ENCODE results near the gene MMP15.

MMP15 gene

DNA sequence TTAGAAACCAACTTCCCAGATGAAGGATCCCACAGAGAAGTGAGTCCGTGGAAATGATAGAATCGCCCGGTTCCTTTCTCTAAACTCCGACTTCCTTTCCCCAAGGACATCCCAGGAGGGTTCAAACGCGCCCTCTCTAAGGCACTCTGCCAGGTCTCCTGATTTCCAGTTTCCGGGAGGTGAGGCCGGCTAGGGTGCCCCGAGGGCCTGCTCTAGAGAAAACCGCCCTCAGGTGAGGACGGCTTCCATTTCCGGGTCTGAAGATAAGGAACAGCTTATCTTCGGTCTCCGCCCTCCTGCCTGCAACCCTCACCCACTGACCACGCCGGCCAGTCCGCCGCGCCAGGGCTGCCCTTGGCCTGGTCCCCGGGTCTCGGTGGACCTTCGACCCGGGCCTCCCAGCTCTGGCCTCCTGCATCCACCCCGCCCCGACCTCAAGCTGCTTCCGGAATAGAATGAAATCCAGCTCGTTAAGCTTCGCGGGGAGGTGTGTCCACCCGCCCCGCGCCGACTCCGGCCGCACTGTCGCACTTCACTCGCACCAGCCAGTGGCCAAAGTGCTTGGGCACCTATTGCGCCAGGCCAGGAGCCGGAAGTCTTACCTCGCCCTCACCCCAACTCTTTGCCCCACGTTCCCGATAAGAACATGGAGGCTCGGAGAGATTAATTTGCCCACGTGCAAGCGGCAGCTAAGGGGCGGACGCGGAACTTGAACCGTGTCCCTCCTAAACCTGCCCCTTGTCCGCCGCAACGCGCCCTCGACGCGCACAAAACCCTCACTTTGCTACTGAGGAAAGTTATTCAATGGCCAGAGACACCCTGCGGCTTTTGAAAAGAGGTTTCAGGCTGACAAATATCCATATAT lies 836 bp upstream of the MMP15 start:
- peaks cover under 1% of the 10 kb centered on the region; the same call in 1 of the 2 replicates for H3K36me3 ChIP-seq
- peak overlapping the region; percentile 48; the same call in 1 of the 2 replicates for H3K9ac ChIP-seq
- H4K20me1 ChIP-seq: peaks cover 86% of the 10 kb centered on the region
- peak overlapping the region; percentile 100 for H3K4me2 ChIP-seq
- peaks cover 66% of the 10 kb centered on the region for H3K27me3 ChIP-seq
- H3K4me1 ChIP-seq: peaks cover 47% of the 10 kb centered on the region
- H3K27ac ChIP-seq: no peak overlapping the region
- TF ChIP-seq Cebpa-rat (IDR thresholded peaks at IDR 0.05): no peak
- H3K4me3 ChIP-seq: peak overlapping the region; percentile 73
- H3K9me3 ChIP-seq: no peaks in the 10 kb centered on the region

DNA sequence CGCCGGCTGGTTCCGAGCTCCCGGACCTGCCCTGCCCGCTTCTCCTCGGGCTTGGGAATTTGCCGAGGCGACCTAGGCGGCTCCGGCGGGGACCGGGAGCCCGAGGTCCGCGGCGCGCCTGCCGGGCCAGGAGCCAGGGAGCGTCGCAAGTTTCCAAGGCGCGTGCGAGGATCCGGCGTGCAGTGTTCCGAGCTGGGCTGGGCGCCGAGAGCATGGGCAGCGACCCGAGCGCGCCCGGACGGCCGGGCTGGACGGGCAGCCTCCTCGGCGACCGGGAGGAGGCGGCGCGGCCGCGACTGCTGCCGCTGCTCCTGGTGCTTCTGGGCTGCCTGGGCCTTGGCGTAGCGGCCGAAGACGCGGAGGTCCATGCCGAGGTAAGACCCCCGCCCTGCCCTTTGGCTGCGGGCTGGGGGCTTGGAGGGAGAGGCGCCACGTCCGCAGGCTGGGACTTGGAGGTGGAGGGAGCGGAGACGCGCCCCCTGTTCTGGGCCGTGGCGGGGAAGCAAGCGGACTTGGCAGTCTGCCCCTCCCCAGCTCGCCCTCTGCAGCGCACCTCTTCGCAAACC lies 668 bp downstream of the MMP15 start:
- Histone ChIP-seq H3K27me3 (peaks cover 66% of the 10 kb centered on the region), H4K20me1 (peaks cover 76% of the 10 kb centered on the region), H3K9ac (peak overlapping the region; percentile 64), H3K9me3 (no peaks in the 10 kb centered on the region), H3K4me3 (peak overlapping the region; percentile 73), H3K27ac (no peak overlapping the region), H3K4me1 (peaks cover 40% of the 10 kb centered on the region), H3K36me3 (no peaks in the 10 kb centered on the region), H3K4me2 (peak overlapping the region; percentile 100)
- no peak for TF ChIP-seq Cebpa-rat (IDR thresholded peaks at IDR 0.05)

DNA sequence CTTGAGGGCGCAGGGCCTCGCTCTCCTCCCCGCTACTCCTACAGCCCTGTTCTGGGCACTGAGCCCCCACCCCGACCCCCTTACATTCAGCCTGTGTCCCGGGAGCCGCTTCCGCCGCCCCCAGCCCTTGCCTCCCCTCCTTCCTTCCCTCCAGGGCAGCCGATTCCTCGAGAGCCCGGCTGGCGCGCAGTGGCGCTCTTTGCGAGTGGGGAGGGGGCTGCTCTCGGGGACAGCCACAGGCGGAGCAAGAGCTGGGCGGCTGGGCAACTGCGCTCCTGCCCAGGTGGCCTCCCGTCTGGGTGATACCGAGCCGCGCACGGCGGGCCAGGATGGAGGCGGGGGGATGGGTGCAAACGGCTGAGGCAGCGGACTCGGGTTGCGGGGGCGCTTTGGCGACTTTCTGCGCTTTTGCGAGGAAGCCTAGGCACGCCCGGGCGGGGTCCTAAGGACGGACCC lies 1.2 kb downstream of the MMP15 start:
- no peak for TF ChIP-seq Cebpa-rat (IDR thresholded peaks at IDR 0.05)
- H4K20me1 ChIP-seq: peaks cover 71% of the 10 kb centered on the region
- peaks cover 66% of the 10 kb centered on the region for H3K27me3 ChIP-seq
- no peaks in the 10 kb centered on the region for H3K36me3 ChIP-seq
- H3K4me3 ChIP-seq: peak overlapping the region; percentile 73
- peak overlapping the region; percentile 100 for H3K4me2 ChIP-seq
- H3K9me3 ChIP-seq: no peaks in the 10 kb centered on the region
- no peak overlapping the region for H3K9ac ChIP-seq
- H3K4me1 ChIP-seq: peaks cover 40% of the 10 kb centered on the region
- H3K27ac ChIP-seq: no peak overlapping the region

DNA sequence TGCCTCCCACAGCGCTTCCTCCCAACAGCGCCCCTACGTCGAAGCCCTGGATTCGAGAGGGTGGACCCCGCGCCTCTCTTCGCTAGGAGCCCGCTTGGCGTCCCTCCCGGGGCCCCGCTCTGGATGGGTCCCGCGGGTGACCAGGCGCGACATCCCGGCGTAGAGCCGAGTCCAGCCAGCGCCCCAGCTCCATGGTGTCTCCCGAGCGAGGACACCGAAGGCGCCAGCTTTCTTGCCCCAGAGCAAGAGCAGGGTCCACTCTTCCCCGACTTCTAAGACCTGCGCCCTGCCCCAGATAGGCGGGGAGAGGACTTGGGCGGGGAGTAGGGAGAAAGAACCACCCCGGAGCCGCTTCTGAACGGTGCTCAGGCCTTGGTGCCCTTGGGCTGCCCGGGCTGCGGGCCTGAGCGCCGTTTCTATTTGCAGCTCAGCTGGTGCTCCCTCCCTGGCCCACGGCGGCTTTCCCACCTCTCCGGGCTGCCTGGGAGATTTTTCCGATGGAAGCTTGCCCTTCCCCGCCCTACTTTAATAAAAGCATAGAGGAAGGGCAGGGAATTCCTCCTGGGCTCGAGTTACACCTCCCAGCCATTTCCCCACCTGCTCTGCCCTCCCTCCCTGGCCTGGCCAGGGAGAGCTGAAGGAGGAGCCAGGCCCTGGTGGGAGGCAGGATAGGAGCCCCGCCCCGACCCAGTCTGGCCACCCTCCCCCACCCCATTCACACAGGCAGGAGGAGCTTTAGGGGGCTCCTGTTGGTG lies 1.8 kb downstream of the MMP15 start:
- Histone ChIP-seq H4K20me1 (peaks cover 65% of the 10 kb centered on the region), H3K9me3 (no peaks in the 10 kb centered on the region), H3K4me2 (peak overlapping the region; percentile 100), H3K27me3 (peaks cover 65% of the 10 kb centered on the region), H3K4me3 (peak overlapping the region; percentile 73), H3K27ac (no peak overlapping the region), H3K36me3 (no peaks in the 10 kb centered on the region), H3K9ac (no peak overlapping the region), H3K4me1 (peaks cover 36% of the 10 kb centered on the region)
- no peak for TF ChIP-seq Cebpa-rat (IDR thresholded peaks at IDR 0.05)

DNA sequence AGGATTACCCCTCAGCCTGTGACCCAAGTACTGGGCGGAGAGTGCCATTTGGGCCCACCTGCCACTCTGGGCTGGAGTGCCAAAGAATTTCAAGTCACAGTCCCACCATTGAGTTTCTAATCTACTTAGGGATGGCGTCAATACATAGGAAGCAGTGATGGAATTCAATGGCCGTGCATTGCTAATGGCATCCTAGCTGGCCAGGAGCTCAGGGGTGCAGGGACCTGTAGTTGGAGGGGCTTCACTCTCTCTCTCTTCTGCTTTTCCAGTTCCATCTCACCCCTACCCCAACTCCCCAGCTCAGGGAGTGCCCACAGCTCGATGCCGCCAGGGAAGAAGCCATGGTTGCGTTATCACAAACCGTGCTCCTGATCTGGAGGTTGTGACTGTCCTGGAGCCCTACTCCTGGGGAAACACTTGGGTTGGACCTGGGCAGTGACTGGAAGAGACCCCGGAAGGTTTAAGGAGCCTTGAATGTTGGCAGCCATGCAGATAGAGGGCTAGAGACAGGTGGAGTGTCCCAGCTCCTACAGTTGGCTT lies 2.4 kb downstream of the MMP15 start:
- Histone ChIP-seq H3K4me2 (0 out of 2 replicates have a peak overlapping the region, but pooled peaks have one; percentile 12), H3K9ac (no peak overlapping the region), H3K4me1 (peaks cover 29% of the 10 kb centered on the region), H3K9me3 (no peaks in the 10 kb centered on the region), H4K20me1 (peaks cover 58% of the 10 kb centered on the region), H3K27me3 (peaks cover 59% of the 10 kb centered on the region), H3K27ac (no peak overlapping the region), H3K4me3 (no peak overlapping the region), H3K36me3 (no peaks in the 10 kb centered on the region)
- TF ChIP-seq Cebpa-rat (IDR thresholded peaks at IDR 0.05): no peak

DNA sequence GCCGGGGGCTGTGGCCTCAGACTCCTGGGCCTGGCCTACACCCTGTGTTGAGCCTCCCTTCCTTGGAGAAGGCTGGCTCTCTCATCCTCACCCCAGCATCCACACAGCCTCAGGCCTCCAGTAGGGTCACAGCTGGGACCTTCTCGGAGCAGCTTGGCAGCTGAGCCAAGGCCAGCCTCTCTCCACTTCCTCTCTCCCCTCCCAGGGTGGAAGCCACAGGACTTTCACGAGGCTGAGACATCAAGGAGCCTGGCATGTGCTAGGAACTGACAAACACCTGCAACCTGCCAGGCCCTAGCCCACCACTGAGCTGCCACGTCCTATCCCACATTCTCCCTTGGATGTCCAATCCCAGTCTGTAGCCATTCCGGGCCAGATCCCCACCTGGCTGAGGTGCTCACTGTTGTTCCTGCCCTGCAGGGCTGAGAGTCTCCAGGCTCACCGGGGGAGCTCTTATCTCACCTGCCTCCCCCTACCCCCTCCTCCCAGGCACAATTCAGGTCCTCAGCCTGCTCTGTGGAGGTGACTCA lies 3.1 kb downstream of the MMP15 start:
- H3K27ac ChIP-seq: no peak overlapping the region
- peaks cover 52% of the 10 kb centered on the region for H4K20me1 ChIP-seq
- no peaks in the 10 kb centered on the region for H3K36me3 ChIP-seq
- no peak overlapping the region for H3K9ac ChIP-seq
- H3K4me1 ChIP-seq: peaks cover 32% of the 10 kb centered on the region
- H3K4me3 ChIP-seq: no peak overlapping the region
- H3K9me3 ChIP-seq: no peaks in the 10 kb centered on the region
- H3K4me2 ChIP-seq: 0 out of 2 replicates have a peak overlapping the region, but pooled peaks have one; percentile 12
- no peak for TF ChIP-seq Cebpa-rat (IDR thresholded peaks at IDR 0.05)
- H3K27me3 ChIP-seq: peaks cover 53% of the 10 kb centered on the region

DNA sequence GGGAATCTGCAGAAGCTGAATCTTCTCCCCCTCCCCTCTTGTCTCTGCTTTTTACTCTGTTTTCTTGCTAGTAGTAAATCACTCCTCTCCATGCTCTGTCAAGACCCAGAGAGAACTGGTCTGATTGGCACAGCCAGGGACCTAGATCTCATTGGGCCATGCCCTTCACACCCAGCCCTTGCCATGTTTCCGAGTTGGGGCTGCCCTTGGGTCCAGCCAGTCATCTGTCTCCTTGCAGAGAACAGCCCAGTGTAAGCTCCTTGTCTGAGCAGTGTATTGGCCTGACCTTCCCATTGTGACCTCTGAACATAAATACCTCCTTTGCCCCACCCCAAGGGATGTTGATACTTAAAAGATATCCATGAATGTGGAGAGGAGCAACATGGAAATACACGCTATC lies 3.9 kb downstream of the MMP15 start:
- no peak for TF ChIP-seq Cebpa-rat (IDR thresholded peaks at IDR 0.05)
- peaks cover 45% of the 10 kb centered on the region for H3K27me3 ChIP-seq
- H3K9ac ChIP-seq: no peak overlapping the region
- no peak overlapping the region for H3K4me2 ChIP-seq
- H4K20me1 ChIP-seq: peaks cover 44% of the 10 kb centered on the region
- peaks cover 38% of the 10 kb centered on the region for H3K4me1 ChIP-seq
- H3K9me3 ChIP-seq: no peaks in the 10 kb centered on the region
- no peaks in the 10 kb centered on the region for H3K36me3 ChIP-seq
- no peak overlapping the region for H3K27ac ChIP-seq
- no peak overlapping the region for H3K4me3 ChIP-seq

DNA sequence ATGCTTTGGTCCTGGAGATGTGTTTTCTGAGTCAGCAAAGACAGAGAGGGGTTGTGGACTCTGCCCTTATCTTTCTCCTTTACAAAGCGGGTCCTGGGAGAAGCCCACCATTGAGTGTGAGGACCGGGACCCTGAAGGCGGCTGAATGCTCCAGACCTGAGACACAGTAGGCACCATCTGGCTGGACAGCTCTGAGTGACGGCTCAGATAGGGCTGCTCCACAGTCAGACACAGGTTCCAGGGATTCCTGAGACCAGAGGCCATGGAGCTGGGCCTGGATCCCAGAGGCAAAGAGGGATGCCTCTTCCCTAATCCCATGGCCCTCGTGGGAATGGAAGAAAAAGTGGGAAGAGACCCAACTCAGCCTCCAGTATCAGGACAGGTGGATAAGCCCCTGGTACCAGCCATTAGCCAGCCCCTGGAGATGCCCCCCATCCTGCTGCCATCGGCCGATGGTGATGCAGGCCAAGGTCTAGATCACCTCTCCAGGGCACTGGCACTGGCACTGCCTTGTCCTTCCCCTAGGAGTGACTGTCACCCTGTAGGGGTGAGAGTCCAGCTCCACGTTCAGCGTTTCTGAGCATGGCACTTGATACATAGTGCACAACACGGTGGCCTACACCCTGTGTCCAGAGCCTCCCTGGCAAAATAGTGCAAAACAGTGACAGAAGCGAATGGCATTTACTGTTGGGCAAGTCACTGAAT lies 4.7 kb downstream of the MMP15 start:
- TF ChIP-seq Cebpa-rat (IDR thresholded peaks at IDR 0.05): no peak
- H3K27me3 ChIP-seq: peaks cover 36% of the 10 kb centered on the region
- H3K4me1 ChIP-seq: peaks cover 38% of the 10 kb centered on the region

More for the DNA sequence above, 4.7 kb downstream of the MMP15 start:
- Histone ChIP-seq H3K9me3 (no peaks in the 10 kb centered on the region), H3K4me3 (no peak overlapping the region), H3K4me2 (no peak overlapping the region), H3K9ac (no peak overlapping the region), H4K20me1 (peaks cover 35% of the 10 kb centered on the region), H3K27ac (no peak overlapping the region), H3K36me3 (no peaks in the 10 kb centered on the region)

Measured in BLaER1 (cell line).